HEK293T (cell line): ENCODE data around the gene CRISP3.

Experiments used
- CTCF ChIA-PET: fragments of 350-600 bp; formaldehyde crosslinking; extraction: SDS; loops from one replicate; lab custom pipeline; 2021; ENCODE audit warnings: antibody characterized with exemption, inconsistent platforms; lab: Yijun Ruan, JAX
- POLR2A ChIA-PET: fragments of 350-600 bp; formaldehyde crosslinking; extraction: SDS; loops from one replicate; lab custom pipeline; 2020; ENCODE audit warnings: antibody characterized with exemption, inconsistent platforms; lab: Yijun Ruan, JAX
- DNase-seq: peaks from one replicate; pipeline ENCODE4 v3.0.0; 2012; ENCODE audit warnings: mixed read lengths; ENCODE audit errors: extremely low spot score
- ARNT ChIP-seq: fragments of 450-650 bp; IDR thresholded peaks from 2 replicates; pipeline ENCODE4 v1.6.1; 2017; ENCODE audit warnings: mild to moderate bottlenecking
- BHLHE40 ChIP-seq: fragments of 450-650 bp; IDR thresholded peaks from 2 replicates; pipeline ENCODE4 v1.6.1; 2016; ENCODE audit warnings: mild to moderate bottlenecking, moderate library complexity, borderline replicate concordance
- CTBP1 ChIP-seq: fragments of 450-650 bp; IDR thresholded peaks from 2 replicates; pipeline ENCODE4 v1.6.1; 2016; ENCODE audit warnings: borderline replicate concordance
- ELF4 ChIP-seq: fragments of 450-650 bp; IDR thresholded peaks from 2 replicates; pipeline ENCODE4 v1.6.1; 2017; ENCODE audit warnings: antibody characterized with exemption
- FOXA1 ChIP-seq: fragments of 450-650 bp; IDR thresholded peaks from 2 replicates; pipeline ENCODE4 v1.6.1; 2016; ENCODE audit warnings: mild to moderate bottlenecking
- FOXK2 ChIP-seq: fragments of 450-650 bp; IDR thresholded peaks from 2 replicates; pipeline ENCODE4 v1.6.1; 2016; ENCODE audit warnings: mild to moderate bottlenecking
- FOXM1 ChIP-seq: fragments of 450-650 bp; IDR thresholded peaks from 2 replicates; pipeline ENCODE4 v1.6.1; 2017; ENCODE audit warnings: mild to moderate bottlenecking, borderline replicate concordance
- HDGF ChIP-seq: fragments of 450-650 bp; IDR thresholded peaks from 2 replicates; pipeline ENCODE4 v1.6.1; 2017; ENCODE audit warnings: antibody characterized with exemption, borderline replicate concordance
- L3MBTL2 ChIP-seq: fragments of 450-650 bp; conservative IDR thresholded peaks from 2 replicates; pipeline ENCODE4 v1.6.1; 2016; ENCODE audit warnings: mild to moderate bottlenecking
- LEF1 ChIP-seq: fragments of 450-650 bp; IDR thresholded peaks from 2 replicates; pipeline ENCODE4 v1.6.1; 2017; ENCODE audit warnings: mild to moderate bottlenecking, borderline replicate concordance
- NFRKB ChIP-seq: fragments of 450-650 bp; IDR thresholded peaks from 2 replicates; pipeline ENCODE4 v1.6.1; 2016; ENCODE audit warnings: mild to moderate bottlenecking, moderate library complexity
- SP1 ChIP-seq: fragments of 450-650 bp; IDR thresholded peaks from 2 replicates; pipeline ENCODE4 v1.6.1; 2017
- SUZ12 ChIP-seq: fragments of 450-650 bp; IDR thresholded peaks from 2 replicates; pipeline ENCODE4 v1.6.1; 2016; ENCODE audit warnings: mild to moderate bottlenecking
- TARDBP ChIP-seq: fragments of 450-650 bp; IDR thresholded peaks from 2 replicates; pipeline ENCODE4 v1.6.1; 2016
- ZNF384 ChIP-seq: fragments of 450-650 bp; IDR thresholded peaks from 2 replicates; pipeline ENCODE4 v1.6.1; 2016
- TF ChIP-seq, protein P1 (sequence below): fragments of 450-650 bp; IDR thresholded peaks from 2 replicates; pipeline ENCODE4 v1.6.1; 2016

Gene CRISP3

GRCh38 chr6:49720372-49720771, 23.8 kb downstream of the CRISP3 start:
- no peak for TF ChIP-seq FOXM1
- no peak for TF ChIP-seq TARDBP
- no peak for TF ChIP-seq LEF1
- no peak for TF ChIP-seq FOXK2
- no peak for TF ChIP-seq ARNT
- DNase-seq, result no peak
- ChIA-PET POLR2A (no interaction called here), CTCF (interaction anchor here (0.6 kb wide), 1 partner anchor 90 kb away, joined by 9 read pairs; no protein-coding TSS in a partner anchor)

- POLR2A ChIA-PET, result no interaction called here
- no peak for DNase-seq
- CTCF ChIA-PET, result no interaction called here
- TF ChIP-seq ELF4, result no peak
- no peak for TF ChIP-seq NFRKB
- TF ChIP-seq ARNT, result no peak
- no peak for TF ChIP-seq FOXM1
- TF ChIP-seq SP1, result no peak
- TF ChIP-seq, protein P1, sequence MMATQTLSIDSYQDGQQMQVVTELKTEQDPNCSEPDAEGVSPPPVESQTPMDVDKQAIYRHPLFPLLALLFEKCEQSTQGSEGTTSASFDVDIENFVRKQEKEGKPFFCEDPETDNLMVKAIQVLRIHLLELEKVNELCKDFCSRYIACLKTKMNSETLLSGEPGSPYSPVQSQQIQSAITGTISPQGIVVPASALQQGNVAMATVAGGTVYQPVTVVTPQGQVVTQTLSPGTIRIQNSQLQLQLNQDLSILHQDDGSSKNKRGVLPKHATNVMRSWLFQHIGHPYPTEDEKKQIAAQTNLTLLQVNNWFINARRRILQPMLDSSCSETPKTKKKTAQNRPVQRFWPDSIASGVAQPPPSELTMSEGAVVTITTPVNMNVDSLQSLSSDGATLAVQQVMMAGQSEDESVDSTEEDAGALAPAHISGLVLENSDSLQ, result no peak
- no peak for TF ChIP-seq L3MBTL2
- TF ChIP-seq BHLHE40, result no peak
- no peak for TF ChIP-seq SUZ12
- TF ChIP-seq ZNF384, result no peak
- TF ChIP-seq CTBP1, result no peak
- TF ChIP-seq HDGF, result no peak
- TF ChIP-seq FOXA1, result no peak
- no peak for TF ChIP-seq LEF1
- no peak for TF ChIP-seq TARDBP
- TF ChIP-seq FOXK2, result no peak
These were observed 30.8 kb downstream of the CRISP3 start, which contains the start of gene CRISP2 for GRCh38 chr6:49713346-49713745. Gene CRISP2 (minus strand): TSS chr6:49713543. CDS start chr6:49709196, 4,347 bp downstream.

- no peak for TF ChIP-seq NFRKB
- TF ChIP-seq ARNT, result no peak
- TF ChIP-seq CTBP1, result no peak
- TF ChIP-seq FOXM1, result no peak
- no peak for TF ChIP-seq SP1
- no peak for TF ChIP-seq L3MBTL2
- TF ChIP-seq, protein P1, result no peak
- no peak for TF ChIP-seq FOXK2
- no peak for TF ChIP-seq SUZ12
- ChIA-PET POLR2A (no interaction called here), CTCF (no interaction called here)
- no peak for DNase-seq
These were observed 45.7 kb downstream of the CRISP3 start for GRCh38 chr6:49698478-49698877.

DNA sequence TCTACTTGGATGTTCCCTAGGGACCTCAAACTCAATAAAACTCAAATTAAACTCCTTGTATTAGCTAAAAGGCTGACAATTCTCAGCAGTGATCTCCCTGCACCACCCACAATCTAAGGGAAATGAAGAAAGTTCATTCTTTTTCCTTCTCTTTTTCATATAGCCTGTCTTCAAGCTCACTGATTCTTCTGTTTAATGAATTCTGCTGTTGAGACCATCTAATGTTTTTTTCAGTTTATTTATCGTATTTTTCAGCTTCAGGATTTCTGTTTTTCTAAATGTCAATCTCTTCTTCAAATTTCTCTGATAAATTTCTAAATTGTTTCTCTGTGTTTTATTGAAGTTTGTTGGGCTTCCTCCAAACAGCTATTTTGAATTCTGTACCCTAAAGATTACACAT, 50.7 kb downstream of the CRISP3 start:
- POLR2A ChIA-PET, result no interaction called here
- no peak for DNase-seq
- no peak for TF ChIP-seq SP1
- TF ChIP-seq LEF1, result no peak
- TF ChIP-seq FOXM1, result no peak
- TF ChIP-seq ELF4, result no peak
- no peak for TF ChIP-seq TARDBP
- no peak for TF ChIP-seq ZNF384
- CTCF ChIA-PET, result no interaction called here

DNA sequence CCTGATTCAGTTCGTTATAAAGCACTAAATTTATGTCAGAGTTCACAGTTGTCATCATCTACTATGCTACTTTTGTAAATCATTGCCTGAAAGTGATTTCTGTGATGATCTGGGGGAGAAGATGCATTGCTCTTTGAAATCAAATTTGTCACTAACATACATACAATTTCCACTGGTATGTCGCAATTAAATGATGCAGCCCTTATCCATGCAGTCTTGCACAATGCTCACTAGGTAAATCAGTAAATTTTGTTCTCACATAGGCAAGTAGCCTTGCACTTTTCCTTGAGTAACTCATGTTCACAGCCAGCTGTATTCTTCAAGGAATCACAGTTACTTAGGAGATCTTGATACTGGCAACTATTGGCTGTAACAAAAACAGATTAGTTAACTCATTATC, 51.7 kb downstream of the CRISP3 start:
- no peak for DNase-seq
- POLR2A ChIA-PET, result no interaction called here
- CTCF ChIA-PET, result no interaction called here
- TF ChIP-seq HDGF, result no peak
- no peak for TF ChIP-seq FOXA1
- TF ChIP-seq ELF4, result no peak
- no peak for TF ChIP-seq TARDBP
- TF ChIP-seq, protein P1, result no peak
